GM21576 (cell line): ENCODE data around the gene SRSF8.
"Not testable (repeated sequence)": the region's sequence is repeated elsewhere in the genome, so short reads cannot be mapped to it uniquely, and the experiment has no call there.

ENCODE experiments used
- ATAC-seq: cut with Tn5 transposase; IDR thresholded peaks from one replicate; pipeline ENCODE4 v1.9.1; 2021; ENCODE audit warnings: mild to moderate bottlenecking, moderate library complexity; ENCODE audit not compliant: unreplicated experiment

Gene SRSF8, protein sequence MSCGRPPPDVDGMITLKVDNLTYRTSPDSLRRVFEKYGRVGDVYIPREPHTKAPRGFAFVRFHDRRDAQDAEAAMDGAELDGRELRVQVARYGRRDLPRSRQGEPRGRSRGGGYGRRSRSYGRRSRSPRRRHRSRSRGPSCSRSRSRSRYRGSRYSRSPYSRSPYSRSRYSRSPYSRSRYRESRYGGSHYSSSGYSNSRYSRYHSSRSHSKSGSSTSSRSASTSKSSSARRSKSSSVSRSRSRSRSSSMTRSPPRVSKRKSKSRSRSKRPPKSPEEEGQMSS

DNA sequence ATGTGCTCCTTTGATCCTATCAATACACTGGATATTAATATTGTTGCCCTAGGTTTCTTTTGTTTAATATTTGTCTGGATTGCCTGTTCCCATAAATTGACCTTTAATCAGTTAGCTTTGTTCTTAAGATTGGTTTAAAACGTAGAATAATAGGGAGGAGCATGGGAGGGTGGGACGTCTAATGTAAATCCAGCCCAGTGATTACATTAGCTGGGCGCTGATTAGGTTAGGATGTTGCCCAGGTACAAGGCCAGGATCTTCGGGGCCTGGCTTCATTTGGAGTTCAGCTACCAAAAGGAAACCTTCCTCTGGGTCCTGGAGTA is at the start of gene SRSF8:
TSS of gene SRSF8 (plus strand) at position 204 of the 323 bp plus-strand sequence. CDS start 308 bp downstream, outside the sequence.
- ATAC-seq = peak; percentile 32

DNA sequence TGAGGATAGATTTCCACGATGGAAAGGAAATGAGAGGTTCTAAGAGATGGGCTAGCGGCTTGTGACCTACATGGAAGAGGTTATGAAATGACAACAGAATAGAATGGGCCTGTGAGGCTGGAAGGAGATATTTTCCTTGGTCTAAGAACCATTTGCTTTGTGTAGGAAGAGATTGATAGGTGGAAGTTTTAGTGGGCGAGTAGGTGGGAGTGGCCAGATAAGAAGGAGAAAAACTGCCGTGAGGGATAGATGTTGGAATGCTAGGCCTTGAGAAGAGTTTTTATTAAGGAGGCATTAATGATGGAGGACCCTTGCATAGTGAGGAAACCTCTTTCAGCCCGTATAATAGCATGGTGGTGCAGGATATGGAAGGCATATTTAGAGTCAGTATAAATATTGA is 45.3 kb upstream of the SRSF8 start:
- not testable (repeated sequence) for ATAC-seq

DNA sequence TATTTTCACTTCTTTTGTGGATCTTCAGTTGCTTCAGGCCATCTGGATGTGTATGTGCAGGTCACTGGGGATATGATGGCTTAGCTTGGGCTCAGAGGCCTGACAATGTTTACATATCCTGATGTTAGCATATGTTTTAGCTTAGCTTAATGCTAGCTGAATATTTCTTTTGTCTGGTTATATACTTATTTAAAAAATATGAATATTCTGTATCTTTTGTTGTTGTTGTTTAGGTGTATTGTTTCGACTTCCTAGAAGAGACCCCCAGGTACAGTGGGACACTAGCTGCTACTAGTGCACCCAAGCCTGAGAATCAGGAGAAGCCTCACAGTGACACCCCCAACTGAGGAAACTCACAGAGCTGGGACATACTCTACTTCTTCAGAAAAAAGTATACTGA is 41.8 kb upstream of the SRSF8 start, which contains the start of gene KDM4E:
TSS of gene KDM4E (plus strand) at position 301 of the 400 bp plus-strand sequence. CDS start 300 bp downstream, outside the sequence.
- no peak for ATAC-seq

DNA sequence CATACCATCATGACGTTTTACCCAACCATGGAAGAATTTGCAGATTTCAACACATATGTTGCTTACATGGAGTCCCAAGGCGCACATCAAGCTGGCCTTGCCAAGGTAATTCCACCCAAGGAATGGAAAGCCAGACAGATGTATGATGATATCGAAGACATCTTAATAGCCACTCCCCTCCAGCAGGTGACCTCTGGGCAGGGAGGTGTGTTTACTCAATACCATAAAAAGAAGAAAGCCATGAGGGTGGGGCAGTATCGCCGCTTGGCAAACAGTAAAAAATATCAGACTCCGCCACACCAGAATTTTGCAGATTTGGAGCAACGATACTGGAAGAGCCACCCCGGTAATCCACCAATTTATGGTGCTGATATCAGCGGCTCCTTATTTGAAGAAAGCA is 41.1 kb upstream of the SRSF8 start:
- not testable (repeated sequence) for ATAC-seq

DNA sequence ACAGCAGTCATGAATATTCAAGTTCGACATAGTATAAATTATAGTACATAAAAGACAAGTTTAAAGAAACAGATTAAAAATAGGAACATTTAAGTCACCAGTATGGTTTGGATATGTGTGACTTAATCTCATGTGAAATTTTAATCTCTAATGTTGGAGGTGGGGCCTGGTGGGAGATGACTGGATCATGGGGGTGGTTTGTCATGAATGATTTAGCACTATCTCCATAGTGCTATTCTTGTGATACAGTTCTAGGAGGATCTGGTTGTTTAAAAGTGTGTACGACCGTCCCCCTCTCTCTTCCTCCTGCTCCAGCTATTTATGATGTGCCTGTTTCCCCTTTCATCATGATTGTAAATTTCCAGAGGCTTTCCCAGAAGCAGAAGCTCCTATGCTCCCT is 38.4 kb upstream of the SRSF8 start:
- ATAC-seq = no peak

DNA sequence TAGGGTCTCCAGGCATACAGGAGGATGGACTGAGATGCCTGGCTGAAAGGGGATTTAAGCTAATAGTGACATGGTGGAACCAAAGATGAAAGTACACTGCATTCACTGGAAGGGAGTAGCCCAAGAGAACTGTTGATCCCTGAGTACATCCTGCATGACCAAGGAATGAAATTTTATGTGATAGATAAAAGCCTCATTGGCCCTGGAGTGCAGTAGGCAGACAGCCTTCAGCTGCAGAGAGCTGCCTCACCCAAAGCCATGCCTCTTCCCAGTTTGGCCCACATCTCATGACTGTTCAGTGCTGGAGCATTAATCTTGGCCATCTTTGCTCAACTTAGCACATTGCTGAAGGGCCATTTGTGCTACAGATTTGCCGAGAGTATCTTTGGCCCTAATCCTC is 33.7 kb upstream of the SRSF8 start:
- ATAC-seq = no peak

DNA sequence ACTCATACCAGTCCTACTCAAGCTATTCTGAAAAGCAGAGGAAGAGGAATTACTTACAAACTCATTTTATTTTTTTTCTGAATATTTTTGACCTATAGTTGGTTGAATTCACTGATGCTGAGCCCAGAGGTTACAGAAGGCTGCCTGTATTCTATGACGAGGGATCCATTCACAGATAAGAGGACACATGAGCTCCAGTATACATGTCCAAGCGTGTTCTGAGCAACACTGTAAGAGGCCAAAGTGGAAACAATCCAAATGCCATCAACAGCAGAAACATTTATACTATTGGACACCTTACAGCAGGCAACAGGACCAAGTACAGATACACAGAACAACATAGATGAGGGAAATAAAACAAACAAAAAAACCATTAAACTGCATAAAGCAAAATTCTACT is 31.4 kb upstream of the SRSF8 start:
- ATAC-seq = no peak

DNA sequence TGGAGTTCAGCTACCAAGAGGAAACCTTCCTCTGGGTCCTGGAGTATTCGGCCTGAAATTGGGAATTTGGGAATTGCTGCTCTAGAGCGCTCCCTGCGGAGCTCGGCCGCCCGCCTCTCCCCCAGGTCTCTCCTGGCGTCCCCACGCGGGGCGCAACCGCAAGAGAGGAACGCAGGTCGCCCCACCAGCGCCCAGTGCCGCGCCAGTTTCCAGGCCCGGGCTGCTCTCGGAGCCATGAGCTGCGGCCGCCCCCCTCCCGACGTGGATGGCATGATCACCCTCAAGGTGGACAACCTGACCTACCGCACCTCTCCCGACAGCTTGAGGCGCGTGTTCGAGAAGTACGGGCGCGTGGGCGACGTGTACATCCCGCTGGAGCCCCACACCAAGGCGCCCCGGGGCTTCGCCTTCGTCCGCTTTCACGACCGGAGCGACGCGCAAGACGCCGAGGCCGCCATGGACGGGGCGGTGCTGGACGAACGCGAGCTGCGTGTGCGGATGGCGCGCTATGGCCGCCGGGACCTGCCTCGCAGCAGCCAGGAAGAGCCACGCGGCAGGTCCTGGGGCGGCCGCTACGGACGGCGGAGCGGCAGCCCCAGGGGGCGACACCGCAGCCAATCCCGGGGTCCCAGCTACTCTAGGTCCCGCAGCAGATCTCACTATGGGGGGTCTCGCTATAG is 29.2 kb upstream of the SRSF8 start:
- ATAC-seq = not testable (repeated sequence)

DNA sequence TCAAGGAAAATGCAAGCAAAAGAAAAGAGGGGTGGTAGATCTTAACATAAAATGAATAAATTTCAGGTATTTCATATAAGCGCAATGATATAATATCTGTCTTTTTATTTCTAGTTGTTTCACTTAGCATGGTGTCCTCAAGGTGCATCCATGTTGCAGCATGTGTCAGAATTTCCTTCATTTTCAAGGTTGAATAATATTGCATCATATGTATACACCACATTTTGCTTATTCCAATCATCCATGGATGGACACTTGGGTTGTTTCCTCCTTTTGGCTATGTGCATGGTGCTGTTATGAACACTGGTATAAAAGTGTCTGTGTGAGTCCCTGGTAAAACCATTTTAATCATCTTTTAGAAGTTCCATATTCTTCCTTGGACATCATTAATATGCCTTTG is 24.5 kb upstream of the SRSF8 start:
- ATAC-seq = no peak

DNA sequence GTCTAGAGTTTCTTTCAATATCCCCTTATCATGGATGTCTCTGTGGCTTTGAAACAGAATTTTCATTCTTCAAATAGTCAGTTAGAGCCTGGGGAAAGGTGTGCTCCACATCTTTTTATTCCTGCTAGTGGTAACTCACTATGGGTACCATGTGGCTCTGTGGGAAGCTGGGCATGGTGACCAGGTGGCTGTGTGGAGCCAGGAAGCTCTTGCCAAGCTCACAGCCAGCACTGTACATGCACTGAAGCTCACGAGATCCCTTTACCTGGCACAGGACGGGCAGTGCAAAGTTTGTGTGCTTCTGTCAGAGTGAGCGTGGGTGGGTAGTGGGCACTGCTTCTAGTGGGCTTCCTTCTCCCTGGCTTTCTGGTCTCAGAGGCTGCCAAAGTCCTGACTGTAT is 23.8 kb upstream of the SRSF8 start:
- no peak for ATAC-seq

DNA sequence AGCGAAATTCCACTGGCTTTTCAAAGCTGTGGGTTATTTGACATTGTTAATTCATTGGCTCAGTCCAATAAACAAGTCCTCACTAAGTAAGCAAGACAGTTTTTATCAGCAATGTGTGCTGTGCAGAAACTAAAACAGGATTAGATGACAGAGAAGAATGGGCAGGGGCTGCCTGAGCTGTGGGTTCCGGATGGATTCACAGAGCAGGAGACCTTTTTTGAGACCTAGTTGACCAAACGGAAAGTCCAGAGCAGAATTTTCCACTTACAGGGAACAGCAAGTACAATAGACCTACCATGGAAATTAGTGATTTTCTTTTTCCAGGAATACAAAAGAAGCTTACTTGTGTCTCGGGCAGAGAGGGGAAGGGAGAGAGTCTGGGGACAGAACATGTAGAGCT is 22.7 kb upstream of the SRSF8 start:
- ATAC-seq = no peak

DNA sequence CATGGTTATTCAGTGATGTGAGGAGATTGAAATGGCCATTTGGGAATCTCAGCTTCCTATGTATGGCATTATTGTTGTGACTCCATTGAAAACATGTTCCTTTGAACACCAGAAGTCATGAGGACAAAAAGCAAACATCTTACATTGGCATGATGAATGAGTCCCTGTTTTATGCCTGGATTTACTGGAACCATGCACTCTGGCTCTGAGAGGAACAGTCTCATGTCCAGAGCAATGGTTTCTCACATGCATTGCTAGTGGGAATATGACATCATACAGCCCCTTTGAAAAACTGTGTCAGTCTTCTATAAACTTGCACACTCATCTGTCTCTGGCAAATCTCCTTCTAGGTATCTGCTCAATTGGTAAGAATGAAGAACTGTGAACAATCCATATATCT is 20.9 kb upstream of the SRSF8 start:
- ATAC-seq = no peak

DNA sequence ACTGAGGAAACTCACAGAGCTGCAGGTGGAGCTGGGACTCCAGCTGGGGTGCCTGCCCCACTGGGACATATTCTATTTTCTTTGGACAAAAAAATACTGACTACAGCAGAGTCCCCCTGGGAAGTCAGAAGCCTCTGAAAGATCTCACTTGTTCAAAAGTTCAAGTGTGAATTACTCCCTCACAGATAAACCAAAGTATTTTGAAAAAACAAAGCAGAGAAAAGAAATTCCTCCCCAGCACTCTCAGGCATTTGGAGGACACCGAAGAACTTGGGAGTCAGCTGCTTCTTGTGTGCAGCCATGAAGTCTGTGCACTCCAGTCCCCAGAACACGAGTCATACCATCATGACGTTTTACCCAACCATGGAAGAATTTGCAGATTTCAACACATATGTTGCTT is 17.6 kb upstream of the SRSF8 start, which contains the start of gene KDM4F:
TSS of gene KDM4F (plus strand) at position 301 of the 400 bp plus-strand sequence.
- ATAC-seq = not testable (repeated sequence)

DNA sequence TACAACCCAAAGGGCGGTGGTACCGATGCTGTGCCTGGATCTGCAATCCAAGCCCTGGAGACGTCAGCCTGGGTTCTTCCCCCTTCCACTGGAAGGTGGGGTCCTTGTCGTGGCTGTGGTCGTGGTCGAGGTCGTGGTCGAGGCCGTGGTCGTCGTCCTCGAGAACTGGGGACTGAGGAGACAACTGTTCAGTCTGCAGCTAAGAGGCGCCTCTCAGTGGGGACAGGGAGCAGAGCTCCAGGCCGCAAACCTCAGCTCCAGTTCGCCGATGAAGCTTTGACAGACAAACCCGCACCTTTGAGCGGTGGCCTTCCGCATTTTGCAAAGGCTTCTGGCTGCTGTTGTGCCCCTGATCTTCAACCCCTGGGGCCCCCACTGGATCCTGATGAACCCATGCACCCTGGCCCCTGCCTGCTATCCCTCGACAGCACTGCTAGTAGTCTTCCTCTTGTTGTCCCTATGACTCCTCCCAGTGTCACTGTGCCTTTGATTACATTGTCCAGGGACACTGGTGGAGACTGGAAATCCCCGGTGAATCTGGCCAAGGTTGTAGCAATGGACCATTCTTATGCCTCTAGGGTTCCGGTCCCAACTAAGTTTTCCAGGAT is 16.0 kb upstream of the SRSF8 start:
- no peak for ATAC-seq

DNA sequence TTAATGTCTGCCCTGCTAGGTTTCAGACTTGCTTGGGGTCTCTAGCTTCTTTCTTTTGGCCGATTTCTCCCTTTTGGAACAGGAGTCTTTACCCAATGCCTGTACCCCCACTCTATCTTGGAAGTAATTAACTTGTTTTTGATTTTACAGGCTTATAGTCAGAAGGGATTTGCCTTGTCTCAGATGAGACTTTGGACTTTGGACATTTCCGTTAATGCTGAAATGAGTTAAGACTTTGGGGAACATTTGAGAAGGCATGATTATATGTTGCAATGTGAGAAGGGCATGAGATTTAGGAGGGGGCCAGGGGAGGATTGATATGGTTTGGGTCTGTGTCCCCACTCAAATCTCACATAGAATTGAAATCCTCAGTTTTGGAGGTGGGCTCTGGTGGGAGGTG is 12.4 kb upstream of the SRSF8 start:
- ATAC-seq = no peak

DNA sequence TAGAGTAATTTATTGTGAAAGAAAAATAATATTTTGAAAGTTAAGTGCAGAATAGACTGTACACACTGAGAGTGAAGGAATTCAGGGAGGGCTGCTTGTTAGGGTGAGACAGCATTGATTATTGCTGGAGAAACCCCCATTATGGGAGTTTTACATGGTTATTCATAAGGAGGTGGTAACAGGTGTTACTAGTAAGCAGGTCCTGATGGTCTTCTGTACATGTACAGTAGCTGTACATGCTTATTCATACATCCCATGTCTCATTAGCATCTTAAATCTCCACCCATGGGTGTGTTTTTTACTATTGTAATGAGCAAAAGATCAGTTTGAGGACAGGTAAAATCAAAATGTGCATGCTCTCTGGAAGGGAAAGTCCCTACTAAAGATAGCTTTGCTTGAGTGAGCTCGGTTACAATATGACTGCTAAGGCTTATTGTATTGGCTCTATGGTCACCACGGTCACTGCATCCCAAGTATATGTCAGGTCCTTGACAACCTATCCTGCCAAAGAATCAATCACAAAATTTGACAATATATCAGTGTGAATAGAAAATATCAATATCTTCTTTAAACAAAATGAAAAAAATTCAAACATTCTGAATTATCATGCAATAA is 11.3 kb upstream of the SRSF8 start:
- peak; percentile 98 for ATAC-seq

DNA sequence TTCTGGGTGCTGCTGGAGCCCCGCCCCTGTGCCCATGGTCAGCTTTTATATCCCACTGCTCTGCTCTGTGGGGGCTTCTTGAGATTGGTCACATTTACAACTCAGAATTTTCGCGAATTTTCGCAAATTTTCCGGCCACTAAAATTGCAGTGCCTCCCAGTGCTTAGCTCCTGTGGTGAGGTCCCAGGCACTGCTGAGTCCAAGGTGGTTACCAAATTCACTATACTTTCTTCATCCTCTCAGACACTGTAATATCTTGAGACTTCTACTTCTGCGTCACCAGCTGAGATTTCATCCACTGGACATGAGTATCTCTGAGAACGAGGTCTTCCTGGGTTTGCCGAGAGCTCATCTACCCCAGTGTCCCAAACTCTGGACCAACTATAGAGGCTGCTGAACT is 8.8 kb upstream of the SRSF8 start:
- ATAC-seq = no peak

DNA sequence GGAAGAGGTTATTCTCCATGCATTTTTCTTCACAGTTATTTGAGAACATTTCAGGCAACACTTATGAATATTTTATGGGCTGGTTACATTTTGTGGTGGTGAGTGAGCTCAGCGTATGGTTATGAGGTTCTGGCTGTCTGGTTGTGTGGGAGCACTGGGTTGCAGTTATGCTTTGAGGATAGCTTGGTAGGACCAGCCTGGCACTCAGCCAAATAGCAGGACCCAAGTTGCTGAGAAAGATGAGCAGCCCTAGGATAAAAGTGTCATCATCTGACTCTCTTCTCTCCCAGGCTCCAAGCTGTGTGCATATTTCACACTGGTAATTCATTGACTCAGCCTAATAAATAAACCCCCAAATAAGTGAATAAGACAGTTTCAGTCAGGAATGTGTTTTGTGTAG is 8.1 kb upstream of the SRSF8 start:
- ATAC-seq = no peak

DNA sequence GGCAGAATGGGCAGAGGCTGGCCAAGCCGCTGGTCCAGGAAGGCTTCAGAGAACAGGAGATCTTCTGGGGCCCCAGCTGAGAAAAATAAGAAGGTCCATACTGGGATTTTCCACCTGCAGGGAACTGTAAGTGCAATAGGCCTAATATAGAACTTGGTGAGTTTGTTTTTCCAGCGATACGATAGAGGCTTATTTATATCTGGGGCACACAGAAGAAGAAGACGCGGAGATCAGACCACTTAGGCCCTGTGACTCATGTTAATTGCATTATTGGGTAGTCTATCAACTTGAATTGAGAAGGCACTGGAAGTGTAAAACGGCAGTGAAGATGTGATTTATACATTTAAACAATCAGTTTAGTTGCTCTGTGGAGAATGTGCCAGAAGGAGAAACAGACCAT is 7.7 kb upstream of the SRSF8 start:
- ATAC-seq = no peak

DNA sequence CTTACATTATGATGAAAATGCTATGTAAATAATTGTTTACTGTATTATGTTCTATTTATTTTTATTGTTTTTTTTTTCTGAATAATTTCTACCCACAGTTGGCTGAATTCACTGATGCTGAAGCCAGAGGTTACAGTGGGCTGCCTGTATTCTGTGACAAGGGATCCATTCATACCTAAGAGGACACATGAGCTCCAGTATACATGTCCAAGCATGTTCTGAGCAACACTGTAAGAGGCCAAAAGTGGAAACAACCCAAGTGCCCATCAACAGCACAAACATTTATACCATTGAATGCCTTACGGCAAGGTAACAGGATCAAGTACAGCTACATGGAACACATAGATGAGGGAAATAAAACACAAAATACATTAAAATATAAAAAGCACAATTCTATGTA is 1.4 kb upstream of the SRSF8 start:
- ATAC-seq = no peak

DNA sequence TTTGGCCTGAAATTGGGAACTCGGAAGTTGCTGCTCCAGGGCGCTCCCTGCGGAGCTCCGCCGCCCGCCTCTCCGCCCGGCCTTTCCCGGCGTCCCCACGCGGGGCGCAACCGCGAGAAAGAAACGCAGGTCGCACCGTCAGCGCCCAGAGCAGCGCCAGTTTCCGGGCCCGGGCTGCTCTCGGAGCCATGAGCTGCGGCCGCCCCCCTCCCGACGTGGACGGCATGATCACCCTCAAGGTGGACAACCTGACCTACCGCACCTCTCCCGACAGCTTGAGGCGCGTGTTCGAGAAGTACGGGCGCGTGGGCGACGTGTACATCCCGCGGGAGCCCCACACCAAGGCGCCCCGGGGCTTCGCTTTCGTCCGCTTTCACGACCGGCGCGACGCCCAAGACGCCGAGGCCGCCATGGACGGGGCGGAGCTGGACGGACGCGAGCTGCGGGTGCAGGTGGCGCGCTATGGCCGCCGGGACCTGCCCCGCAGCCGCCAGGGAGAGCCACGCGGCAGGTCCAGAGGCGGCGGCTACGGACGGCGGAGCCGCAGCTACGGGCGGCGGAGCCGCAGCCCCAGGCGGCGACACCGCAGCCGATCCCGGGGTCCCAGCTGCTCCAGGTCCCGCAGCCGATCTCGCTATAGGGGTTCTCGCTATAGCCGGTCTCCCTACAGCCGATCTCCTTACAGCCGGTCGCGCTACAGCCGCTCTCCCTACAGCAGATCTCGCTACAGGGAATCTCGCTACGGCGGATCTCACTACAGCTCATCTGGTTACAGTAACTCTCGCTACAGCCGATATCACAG is 521 bp downstream of the SRSF8 start:
- peak; percentile 56 for ATAC-seq
